Activated CD4-positive, CD25-positive, alpha-beta regulatory T cell treated with anti-CD3 and anti-CD28 coated beads, Interleukin-2, amount 50 U/mL, for 24 hours (primary cell): ENCODE measurements around the gene GABPB1.

Source experiments
- ATAC-seq, 2 donors: fragments of 150-1000 bp; cut with Tn5 transposase; one replicate each; pipeline ENCODE4 v1.10.0; 2021; ENCODE audit warnings: mild to moderate bottlenecking in 1 of 2, moderate library complexity in 1 of 2

Gene GABPB1

DNA sequence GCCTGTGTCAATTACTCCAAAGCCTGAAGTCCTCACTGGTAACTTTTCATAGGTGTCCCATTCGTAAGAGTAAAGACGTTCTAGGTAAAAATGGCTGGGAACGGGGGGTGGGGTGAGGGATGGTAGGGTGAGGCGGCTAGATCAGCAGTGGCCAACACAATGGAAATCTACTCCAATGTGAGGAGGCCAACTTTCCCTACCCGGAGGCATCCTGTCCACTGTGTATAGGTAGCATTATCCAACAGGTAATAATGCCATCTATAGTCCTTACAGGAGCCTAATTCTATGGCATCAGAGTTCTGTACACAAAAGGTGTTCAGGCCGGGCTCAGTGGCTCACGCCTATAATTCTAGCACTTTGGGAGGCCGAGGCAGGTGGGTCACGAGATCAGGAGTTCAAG lies 118.6 kb downstream of the GABPB1 start:
- ATAC-seq, result no peak

- no peak for ATAC-seq
Observed at GRCh38 chr15:50235794-50236193, 119.2 kb downstream of the GABPB1 start.

- no peak for ATAC-seq
Observed at GRCh38 chr15:50234764-50235163, 120.2 kb downstream of the GABPB1 start.

DNA sequence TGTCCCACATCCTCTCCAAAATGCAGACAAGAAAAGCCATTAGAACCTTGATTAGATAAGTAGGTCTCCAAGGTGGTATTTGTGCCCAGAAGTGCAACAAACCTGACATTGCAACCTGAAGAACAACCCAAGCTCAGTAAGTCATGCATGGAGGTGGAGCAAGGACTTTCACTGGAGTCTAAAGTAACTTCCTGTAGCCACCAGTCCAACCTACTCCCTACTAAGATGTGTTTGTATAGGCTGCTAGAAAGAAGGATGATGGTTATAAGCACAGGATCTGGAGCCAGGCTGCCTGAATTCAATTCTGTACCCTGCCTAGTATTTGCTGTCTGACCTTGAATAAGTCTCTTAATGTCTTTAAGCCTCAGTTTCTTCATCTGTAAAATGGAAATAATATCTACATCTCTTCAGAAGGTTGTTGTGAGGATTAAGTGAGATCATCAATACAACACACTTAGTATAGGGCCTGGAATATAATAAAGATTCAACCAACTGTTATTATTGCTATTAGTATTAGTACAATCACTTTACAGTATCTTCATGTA lies 121.7 kb downstream of the GABPB1 start:
- ATAC-seq, result no peak

DNA sequence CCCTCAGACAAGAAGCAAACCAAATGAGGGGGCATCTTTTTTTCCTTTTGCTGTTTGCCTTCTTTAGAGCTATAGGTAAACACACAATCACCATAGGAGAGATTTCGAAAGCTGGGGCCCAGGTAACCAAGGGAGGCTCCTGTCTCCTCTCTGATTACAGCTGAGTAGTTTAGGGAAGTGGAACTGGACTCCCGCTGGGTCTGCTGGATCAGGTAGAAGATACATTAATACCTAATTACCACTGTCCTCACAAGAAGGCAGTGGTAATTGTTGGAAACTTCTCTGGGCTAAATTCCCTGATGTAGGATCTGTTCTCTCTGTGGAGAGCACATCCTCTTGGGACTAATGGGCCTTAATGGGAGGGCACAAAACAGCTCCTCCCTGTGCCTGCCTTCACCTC lies 122.2 kb downstream of the GABPB1 start:
- ATAC-seq, result no peak

DNA sequence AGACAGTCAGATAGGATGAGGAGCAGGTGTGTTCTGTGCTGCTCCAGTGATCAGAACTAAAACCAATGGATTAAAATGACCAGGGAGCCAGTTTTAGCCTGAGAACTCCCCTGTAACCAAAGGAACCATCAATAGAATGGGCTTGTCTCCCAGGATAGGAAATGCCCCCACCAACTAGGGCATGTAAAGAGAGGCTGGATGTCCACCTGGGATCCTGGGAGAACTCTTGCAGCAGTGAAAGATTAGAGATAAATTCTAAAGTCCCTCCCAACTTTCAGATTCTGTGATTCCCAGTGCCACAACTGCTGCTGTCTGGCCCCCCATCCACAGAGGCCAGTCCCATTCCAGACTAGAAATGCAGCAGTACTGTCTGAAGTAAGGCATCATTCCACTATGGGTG lies 123.2 kb downstream of the GABPB1 start:
- no peak for ATAC-seq

DNA sequence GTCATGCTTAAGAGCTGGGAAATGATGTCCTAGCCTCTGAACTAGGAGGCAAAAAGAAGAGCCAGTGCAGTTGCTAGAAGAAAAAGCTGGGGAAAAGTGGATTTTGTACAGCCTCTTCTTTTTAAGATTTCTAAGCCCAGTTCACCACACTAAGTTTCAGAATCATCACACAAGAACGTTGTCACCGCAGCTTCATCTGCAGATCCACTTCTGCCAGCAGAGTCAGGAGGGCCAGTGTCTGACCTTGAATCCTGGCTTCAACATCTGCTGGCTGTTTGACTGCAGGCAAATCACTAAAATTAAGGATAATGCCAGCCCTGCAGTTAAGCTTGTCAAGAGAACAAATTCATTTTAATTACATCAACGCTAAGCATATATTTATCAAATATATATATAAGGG lies 125.7 kb downstream of the GABPB1 start:
- ATAC-seq, result no peak

DNA sequence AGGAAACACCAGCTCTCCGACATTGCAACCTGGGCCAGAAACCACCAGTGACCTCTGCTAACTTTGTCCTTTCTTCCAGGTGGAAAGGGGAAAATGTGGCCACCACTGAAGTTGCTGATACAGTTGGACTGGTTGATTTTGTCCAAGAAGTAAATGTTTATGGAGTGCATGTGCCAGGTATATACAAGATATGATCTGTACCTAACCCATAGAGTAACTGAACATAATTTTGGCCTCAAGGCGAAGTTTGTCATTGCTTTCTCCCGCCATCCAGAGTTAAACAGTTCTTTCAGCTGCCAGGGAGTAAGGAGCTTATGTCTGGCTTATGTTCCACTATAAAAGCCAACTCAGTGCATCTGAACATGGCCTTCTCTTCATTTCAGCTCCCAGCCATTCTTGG lies 126.1 kb downstream of the GABPB1 start:
- no peak for ATAC-seq

- no peak for ATAC-seq
Observed at GRCh38 chr15:50227076-50227475, 127.9 kb downstream of the GABPB1 start.

- ATAC-seq, result no peak
Observed at GRCh38 chr15:50225938-50226337, 129.1 kb downstream of the GABPB1 start.
